ENCODE data around the gene PAAF1.

- TF ChIP-seq CTCF (IDR thresholded peaks at IDR 0.05) = no peak
- TF ChIP-seq POLR2A (IDR thresholded peaks at IDR 0.05) = no peak
Measured at GRCh38 chr11:73950869-73951710, 74.3 kb downstream of the PAAF1 start, which contains the start of gene DNAJB13.

All from testis (tissue), 2 donors.